Left lung (tissue), 10 donors: ENCODE data around the gene USP31. TPM values are rescaled to one million over a fixed set of nuclear protein-coding genes. Genes with fewer than 3 reads are reported as not detected.

Source experiments
- ATAC-seq: fragments of 200-7000 bp; cut with Tn5 transposase; one replicate; pipeline ENCODE4 v1.9.1; 2020; ENCODE audit warnings: moderate library complexity
- DNase-seq, 4 donors: peaks; one replicate each; pipeline ENCODE4 v3.0.0-alpha.2; 2013 to 2020
- H3K27ac ChIP-seq, 2 donors: fragments of 200-600 bp; sonication (generic) in 1 of 2; one replicate each; pipeline versions ENCODE4 v1.5.0 to v1.8.0; 2020 to 2021
- H3K27me3 ChIP-seq, 2 donors: fragments of 200-600 bp; sonication (generic) in 1 of 2; one replicate each; pipeline versions ENCODE4 v1.5.0 to v1.8.0; 2020 to 2021
- H3K36me3 ChIP-seq, 2 donors: fragments of 200-600 bp; sonication (generic) in 1 of 2; one replicate each; pipeline versions ENCODE4 v1.5.0 to v1.8.0; 2020 to 2021
- H3K4me1 ChIP-seq, 2 donors: fragments of 200-600 bp; one replicate each; pipeline ENCODE4 v1.8.0; 2021
- H3K4me3 ChIP-seq, 2 donors: fragments of 200-600 bp; sonication (generic) in 1 of 2; one replicate each; pipeline versions ENCODE4 v1.5.0 to v1.8.0; 2020 to 2021; ENCODE audit warnings: mild to moderate bottlenecking in 1 of 2
- H3K9me3 ChIP-seq, 2 donors: fragments of 200-600 bp; sonication (generic) in 1 of 2; one replicate each; pipeline versions ENCODE4 v1.5.0 to v1.8.0; 2020 to 2021
- CTCF ChIP-seq, 2 donors: fragments of 200-600 bp; sonication (generic) in 1 of 2; IDR thresholded peaks; one replicate each; pipeline versions ENCODE4 v1.5.0 to v1.8.0; 2021; ENCODE audit warnings: antibody characterized with exemption in 2 of 2
- intact Hi-C, 2 donors: fragments of 100-400 bp; cut with DNase I; formaldehyde crosslinking; loops; one replicate each; pipeline versions ENCODE4 v1.11.2 to v1.14.2; 2022
- polyA plus RNA-seq, 6 donors: library from polyadenylated mRNA; unstranded; fragments of 120-200 nt; gene quantifications; one replicate each; pipeline ENCODE4 v1.2.1, GENCODE V29; 2013; ENCODE audit not compliant: insufficient read length in 6 of 6
- total RNA-seq, 2 donors: library from RNA; stranded (reverse); fragmentation: NEBNext Ultra II Directional; extraction: Animal tissue kit (Norgen Biotek cat#: 25700); gene quantifications; one replicate each; pipeline ENCODE4 v1.2.1, GENCODE V29; 2021
- donor health status: DM: no; HTN: yes; CAD: no.
- donor health status: DM: no; HTN: no; CAD: no.

The USP31 gene
- total and polyA plus RNA-seq, 8 donors: 8.7 to 17.7 (median 9.8) TPM

GRCh38 chr16:23068079-23068736, 81.0 kb downstream of the USP31 start:
- Histone ChIP-seq H3K36me3 (peaks cover 0 to 64% of the 10 kb centered on the region in 2 donors), H3K4me3 (no peak overlapping the region), H3K27me3 (no peaks in the 10 kb centered on the region), H3K4me1 (peaks cover 0 to 6% of the 10 kb centered on the region in 2 donors), H3K9me3 (no peaks in the 10 kb centered on the region), H3K27ac (no peak overlapping the region)
- ATAC-seq (no peak), DNase-seq (no peak)
- intact Hi-C loops: no loop called here
- TF ChIP-seq CTCF (IDR thresholded peaks at IDR 0.05): no peak

- no peak for TF ChIP-seq CTCF (IDR thresholded peaks at IDR 0.05)
- Histone ChIP-seq H3K9me3 (no peaks in the 10 kb centered on the region), H3K36me3 (peaks cover 0 to 53% of the 10 kb centered on the region in 2 donors), H3K27me3 (no peaks in the 10 kb centered on the region), H3K4me1 (peaks cover 0 to 3% of the 10 kb centered on the region in 2 donors), H3K4me3 (no peak overlapping the region), H3K27ac (no peak overlapping the region)
- no peak for ATAC-seq
- intact Hi-C loops: no loop called here
- no peak for DNase-seq
Measured at GRCh38 chr16:23066676-23067075, 82.6 kb downstream of the USP31 start.

GRCh38 chr16:23064639-23065038, 84.6 kb downstream of the USP31 start:
- H3K9me3 ChIP-seq: no peaks in the 10 kb centered on the region
- H3K27ac ChIP-seq: no peak overlapping the region
- H3K36me3 ChIP-seq: peaks cover 0 to 33% of the 10 kb centered on the region in 2 donors
- ATAC-seq (no peak), DNase-seq (no peak)
- no peak overlapping the region for H3K4me3 ChIP-seq
- intact Hi-C loops: no loop called here
- H3K4me1 ChIP-seq: no peaks in the 10 kb centered on the region
- H3K27me3 ChIP-seq: no peaks in the 10 kb centered on the region
- TF ChIP-seq CTCF (IDR thresholded peaks at IDR 0.05): no peak

- H3K4me1 ChIP-seq: no peaks in the 10 kb centered on the region
- peaks cover 0 to 3% of the 10 kb centered on the region in 2 donors for H3K27me3 ChIP-seq
- DNase-seq (no peak), ATAC-seq (no peak)
- no peak overlapping the region for H3K27ac ChIP-seq
- no peak overlapping the region for H3K4me3 ChIP-seq
- no peaks in the 10 kb centered on the region for H3K9me3 ChIP-seq
- no peak for TF ChIP-seq CTCF (IDR thresholded peaks at IDR 0.05)
- peaks cover 0 to 12% of the 10 kb centered on the region in 2 donors for H3K36me3 ChIP-seq
- intact Hi-C loops: no loop called here
Measured at GRCh38 chr16:23062524-23062923, 86.7 kb downstream of the USP31 start.

GRCh38 chr16:23061669-23062068, 87.6 kb downstream of the USP31 start:
- Histone ChIP-seq H3K9me3 (no peaks in the 10 kb centered on the region), H3K27me3 (peaks cover 0 to 5% of the 10 kb centered on the region in 2 donors), H3K4me3 (no peak overlapping the region), H3K27ac (no peak overlapping the region), H3K4me1 (no peaks in the 10 kb centered on the region), H3K36me3 (peaks cover 0 to 4% of the 10 kb centered on the region in 2 donors)
- ATAC-seq (no peak), DNase-seq (no peak)
- intact Hi-C loops: no loop called here
- TF ChIP-seq CTCF (IDR thresholded peaks at IDR 0.05): no peak
